Stimulated activated CD8-positive, alpha-beta memory T cell treated with anti-CD3 and anti-CD28 coated beads, Interleukin-15, amount 100 ng/mL, for 24 hours (primary cell): ENCODE measurements around the gene NKIRAS1.
"Not testable (repeated sequence)": the region's sequence is repeated elsewhere in the genome, so short reads cannot be mapped to it uniquely, and the experiment has no call there.

Source experiments
- DNase-seq: peaks from one replicate; pipeline ENCODE4 v3.0.0-alpha.2; 2020; ENCODE audit warnings: low read depth

NKIRAS1 gene

DNA sequence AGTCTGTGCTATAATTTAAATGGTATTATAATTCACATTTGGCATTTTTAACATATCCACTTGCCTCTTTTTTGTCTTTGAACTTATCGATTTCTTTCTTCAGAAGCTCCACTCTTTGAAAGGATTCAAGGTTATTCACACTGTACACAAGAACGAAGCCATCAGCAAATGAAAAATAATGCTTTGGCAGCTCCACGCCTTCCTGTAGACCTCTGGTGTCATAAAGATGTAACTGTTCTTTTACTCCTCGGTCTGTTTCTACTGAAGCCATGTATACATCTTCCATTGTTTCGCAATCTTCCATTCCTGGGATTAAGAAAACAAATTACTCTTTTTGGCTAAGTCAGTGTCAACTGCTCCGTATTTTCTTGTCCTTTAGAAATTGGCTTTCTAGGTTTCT, 16.0 kb downstream of the NKIRAS1 start:
- DNase-seq, result no peak

GRCh38 chr3:23895181-23895580, 21.6 kb downstream of the NKIRAS1 start:
- no peak for DNase-seq

DNA sequence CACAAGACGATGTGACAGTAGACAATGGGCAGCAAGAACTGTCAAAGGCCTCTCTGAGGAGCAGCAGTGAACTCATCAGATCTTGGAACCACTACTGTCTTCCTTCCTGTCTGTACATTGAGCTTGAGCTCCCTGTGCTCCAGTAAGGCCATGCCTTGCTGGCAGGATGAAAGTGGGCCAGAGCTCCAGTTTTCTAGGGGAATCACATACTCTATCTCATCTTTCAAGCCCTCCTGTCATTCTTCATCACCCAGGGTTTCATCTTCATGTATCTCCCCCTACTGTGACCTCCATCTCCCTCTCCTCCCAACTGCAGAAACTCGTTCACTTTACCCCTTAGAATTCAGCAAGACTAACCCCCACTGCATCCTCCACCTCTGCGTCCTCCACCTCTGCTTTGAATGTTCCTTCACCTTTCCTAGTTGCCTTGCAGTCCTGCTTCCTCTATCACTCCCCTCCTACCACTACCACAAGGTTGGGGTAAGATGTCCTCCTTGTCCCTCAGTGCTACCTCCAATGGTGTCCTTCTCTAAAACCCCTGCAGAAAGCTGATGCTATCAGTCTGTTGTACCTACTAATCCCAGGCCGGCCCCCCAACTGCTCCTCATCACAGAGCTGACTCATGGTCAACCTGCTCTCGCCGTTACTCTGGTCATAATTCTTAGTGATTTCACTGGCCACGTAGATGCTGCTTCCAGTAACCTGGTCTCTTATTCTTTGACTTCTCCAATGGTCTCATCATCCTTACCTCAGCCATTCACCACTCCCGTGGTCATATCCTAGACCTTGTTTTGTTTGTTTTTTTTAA, 22.3 kb downstream of the NKIRAS1 start:
- no peak for DNase-seq

- no peak for DNase-seq
Measured at GRCh38 chr3:23889950-23890349, 26.8 kb downstream of the NKIRAS1 start.

DNA sequence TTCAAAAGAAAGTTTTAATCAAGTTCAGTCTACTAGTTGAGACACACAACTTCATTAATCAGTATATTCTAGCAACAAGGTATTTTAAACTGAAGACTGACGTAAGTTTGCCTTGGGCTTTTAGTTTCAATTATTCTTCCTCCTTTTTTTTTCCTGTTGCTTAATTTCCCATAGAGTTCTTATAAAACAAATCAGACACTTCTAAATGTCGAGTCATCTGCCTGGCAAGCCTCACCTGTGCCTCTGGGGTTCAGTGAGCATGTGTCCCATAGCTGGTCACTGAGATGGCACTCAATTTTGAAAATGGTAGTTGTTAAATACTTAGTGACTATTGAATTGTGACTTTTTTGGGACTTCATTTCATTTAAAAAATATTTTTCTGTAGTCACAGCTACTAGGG, 27.4 kb downstream of the NKIRAS1 start:
- no peak for DNase-seq

GRCh38 chr3:23888617-23889228, 28.1 kb downstream of the NKIRAS1 start:
- DNase-seq, result no peak

DNA sequence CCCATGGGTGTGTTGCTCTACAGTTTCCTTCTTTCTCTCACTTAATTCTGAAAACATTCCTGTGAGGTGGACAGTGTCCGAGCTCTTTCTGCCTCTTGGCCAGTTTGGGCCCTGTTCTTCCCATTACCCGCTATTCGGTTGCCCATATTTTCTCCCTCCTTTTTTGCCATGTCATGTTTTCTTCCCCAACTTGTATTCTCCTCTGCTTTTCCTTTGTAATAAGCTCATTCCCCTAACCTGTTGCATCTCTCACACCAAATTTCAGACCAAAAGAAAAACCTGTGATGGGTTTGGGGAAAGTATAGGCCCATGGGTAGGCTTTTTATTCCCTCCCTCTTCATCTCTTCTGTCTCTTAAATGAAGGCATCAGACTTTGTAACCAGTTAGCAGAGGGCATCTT, 30.5 kb downstream of the NKIRAS1 start:
- DNase-seq, result no peak

DNA sequence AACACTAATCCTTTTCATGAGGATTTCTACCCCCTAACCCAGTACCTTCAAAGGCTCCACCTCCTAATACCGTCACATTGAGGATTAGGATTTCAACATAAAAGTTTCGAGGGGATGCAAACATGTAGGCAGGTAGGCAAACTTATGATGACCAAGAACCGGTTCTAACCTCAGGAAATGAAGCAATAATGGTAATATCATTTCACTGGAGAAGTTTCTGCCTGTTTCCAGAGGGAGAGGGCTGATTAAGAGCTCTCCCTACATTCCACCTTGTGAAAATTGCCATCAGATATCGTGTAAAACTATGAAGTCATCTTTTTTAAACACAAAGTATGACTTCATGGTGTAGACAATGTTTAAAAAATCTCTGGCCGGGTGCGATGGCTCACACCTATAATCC, 31.6 kb downstream of the NKIRAS1 start:
- no peak for DNase-seq

- DNase-seq, result no peak
Measured at GRCh38 chr3:23884481-23884880, 32.3 kb downstream of the NKIRAS1 start.

GRCh38 chr3:23882487-23882918, 34.3 kb downstream of the NKIRAS1 start:
- DNase-seq, result no peak

- DNase-seq, result not testable (repeated sequence)
Measured at GRCh38 chr3:23881993-23882392, 34.8 kb downstream of the NKIRAS1 start.

- DNase-seq, result no peak
Measured at GRCh38 chr3:23880703-23881339, 36.0 kb downstream of the NKIRAS1 start.

- DNase-seq, result no peak
Measured at GRCh38 chr3:23879485-23879884, 37.3 kb downstream of the NKIRAS1 start.

DNA sequence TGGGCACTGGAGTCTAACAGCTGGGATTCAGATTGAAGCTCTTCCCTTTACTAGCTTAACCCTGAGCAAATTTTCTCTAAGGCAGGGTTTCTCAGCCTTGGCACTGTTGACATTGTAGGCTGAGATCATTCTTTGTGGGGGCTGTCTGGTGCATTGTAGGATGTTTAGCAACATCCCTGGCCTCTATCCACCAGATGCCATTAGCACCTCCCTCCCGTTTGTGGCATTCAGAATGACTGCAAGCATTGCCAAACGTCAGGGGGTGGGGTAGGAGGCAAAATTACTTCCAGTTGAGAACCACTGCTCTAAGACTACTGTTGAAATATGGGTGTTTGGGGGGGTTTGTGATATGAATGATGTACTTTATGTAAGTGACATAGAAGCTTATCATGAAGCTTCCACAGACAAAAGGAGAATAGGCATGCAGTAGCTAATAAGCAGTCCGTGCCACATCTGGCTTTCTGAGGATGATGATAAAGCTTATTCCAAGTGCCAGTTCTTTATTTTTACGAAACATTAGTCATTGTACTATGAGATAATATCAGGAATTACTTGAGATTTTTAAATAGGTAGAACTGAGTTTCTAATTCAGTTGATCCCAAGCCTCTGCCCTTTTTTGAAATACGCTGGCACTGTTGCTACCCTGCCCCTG, 39.3 kb downstream of the NKIRAS1 start:
- DNase-seq, result no peak

DNA sequence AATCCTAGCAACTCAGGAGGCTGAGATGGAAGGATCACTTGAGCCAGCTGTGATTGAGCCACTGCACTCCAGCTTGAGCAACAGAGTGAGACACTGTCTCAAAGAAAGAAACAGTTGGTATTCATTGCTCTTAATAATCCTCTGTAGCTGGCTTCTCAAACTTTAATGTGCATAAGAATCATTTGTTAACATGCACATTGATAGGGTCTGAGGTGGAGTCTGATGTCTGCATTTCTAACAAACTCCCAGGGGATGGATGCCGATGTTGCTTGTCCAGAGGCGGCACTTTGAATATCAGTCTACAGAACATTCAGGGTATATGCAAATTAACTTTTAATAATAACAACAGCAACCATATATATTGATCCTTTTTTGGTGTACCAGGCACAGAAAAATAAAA, 39.9 kb downstream of the NKIRAS1 start:
- DNase-seq, result no peak

DNA sequence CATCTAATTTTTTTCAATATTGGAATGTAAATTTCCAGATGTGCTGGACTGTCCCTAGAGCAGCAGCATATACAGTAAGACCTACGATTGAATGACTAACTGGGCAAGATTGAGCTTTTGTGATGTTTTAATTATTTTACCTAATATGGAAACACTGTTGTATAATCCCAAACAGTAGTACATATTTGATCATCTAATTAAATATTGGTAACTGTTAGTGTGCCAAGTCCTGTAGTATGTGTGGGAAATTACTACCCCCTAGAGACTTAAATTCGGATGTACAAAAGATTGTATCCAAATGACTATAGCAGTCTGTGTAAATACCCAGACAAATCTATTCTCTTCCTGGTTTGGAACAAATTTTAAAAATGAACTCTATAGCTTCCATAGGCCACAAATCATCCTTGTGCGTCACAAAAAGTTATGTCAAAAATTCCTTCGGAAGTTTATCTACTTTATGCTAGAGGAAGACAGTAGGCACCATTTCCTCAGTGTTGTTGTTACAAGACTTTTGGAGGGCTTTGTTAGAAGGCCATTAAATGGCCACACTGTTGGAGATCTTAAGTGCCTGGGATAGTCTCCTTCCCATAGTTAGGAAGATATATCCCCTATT, 41.6 kb downstream of the NKIRAS1 start:
- DNase-seq, result no peak

DNA sequence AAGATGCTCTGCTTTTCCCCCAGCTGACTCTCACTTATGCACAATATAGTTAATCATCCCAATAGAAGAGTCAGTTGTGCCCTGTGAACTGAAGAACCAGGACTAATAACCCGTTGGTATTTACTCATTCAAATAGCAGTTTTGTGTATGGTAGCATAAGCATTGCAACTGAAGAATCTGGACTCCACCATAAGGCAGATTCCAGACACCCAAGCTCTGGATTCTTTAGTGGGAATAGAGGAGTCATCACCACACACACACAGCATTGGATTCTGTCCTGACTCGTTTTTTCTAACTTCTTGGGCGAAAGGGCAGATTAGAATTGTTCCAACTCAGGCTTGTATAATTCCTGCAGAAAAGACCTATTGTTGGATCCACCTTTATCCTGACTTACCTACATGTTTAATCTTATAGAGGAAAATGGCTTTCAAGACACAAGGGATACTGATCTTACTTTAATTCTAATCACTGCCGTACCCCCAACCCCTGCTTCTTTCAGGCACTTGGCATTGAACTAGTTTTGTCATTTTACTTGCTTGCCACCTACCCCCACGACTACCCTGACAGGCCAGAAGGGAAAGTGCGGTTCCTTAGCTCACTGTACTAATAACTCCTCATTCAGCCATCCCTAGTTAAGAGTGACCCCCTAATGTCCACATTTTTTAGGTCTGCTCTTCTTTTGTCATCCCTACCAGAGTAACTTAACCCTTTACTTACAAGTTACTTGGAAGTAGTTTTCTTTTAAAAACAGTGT, 42.3 kb downstream of the NKIRAS1 start:
- DNase-seq, result no peak

DNA sequence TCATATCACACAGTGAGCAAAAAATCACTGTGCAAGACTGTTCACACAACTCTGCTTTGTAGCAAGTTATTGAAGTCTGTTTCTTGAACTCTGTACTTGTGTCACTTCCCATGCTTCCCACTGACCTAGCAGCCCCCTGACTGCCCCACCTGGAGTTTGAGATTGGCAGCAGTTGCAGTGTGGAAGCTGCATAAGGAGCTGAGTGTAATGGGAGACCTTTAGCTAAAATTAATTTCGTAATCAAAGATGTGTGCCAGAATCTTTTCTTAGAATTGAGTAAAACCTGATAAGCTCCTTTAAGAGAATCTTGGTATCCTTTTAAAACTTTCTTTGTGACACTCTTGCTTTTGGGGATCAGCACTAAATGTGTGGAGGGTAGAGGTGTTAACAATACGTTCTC, 42.8 kb downstream of the NKIRAS1 start:
- no peak for DNase-seq

- no peak for DNase-seq
Measured at GRCh38 chr3:23872330-23872729, 44.5 kb downstream of the NKIRAS1 start.

DNA sequence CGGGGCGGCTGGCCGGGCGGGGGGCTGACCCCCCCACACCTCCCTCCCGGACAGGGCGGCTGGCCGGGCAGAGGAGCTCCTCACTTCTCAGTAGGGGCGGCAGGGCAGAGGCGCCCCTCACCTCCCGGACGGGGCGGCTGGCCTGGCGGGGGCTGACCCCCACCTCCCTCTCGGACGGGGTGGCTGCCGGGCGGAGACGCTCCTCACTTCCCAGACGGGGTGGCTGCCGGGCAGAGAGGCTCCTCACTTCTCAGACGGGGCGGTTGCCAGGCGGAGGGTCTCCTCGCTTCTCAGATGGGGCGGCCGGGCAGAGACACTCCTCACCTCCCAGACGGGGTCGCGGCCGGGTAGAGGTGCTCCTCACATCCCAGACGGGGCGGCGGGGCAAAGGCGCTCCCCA, 45.4 kb downstream of the NKIRAS1 start:
- not testable (repeated sequence) for DNase-seq

GRCh38 chr3:23870663-23871043, 46.1 kb downstream of the NKIRAS1 start:
- DNase-seq, result not testable (repeated sequence)
